Heart left ventricle (tissue), 16 donors: ENCODE data around the gene MYO7B. TPM values are rescaled to one million over a fixed set of nuclear protein-coding genes. Genes with fewer than 3 reads are reported as not detected.

Experiments
- ATAC-seq, 4 donors: fragments of 200-7000 bp; cut with Tn5 transposase; one replicate each; pipeline ENCODE4 v1.9.1; 2020 to 2022; ENCODE audit warnings: moderate library complexity in 4 of 4, mild to moderate bottlenecking in 3 of 4, moderate number of reproducible peaks in 1 of 4
- DNase-seq, 5 donors: peaks; one replicate each; pipeline ENCODE4 v3.0.0-alpha.2; 2020
- H3K27ac ChIP-seq, 12 donors: fragments of 200-600 bp; sonication (generic) in 4 of 12; one replicate each; pipeline versions ENCODE4 v1.5.0 to v1.8.0; 2016 to 2022; ENCODE audit warnings: mild to moderate bottlenecking in 2 of 12
- H3K27me3 ChIP-seq, 9 donors: fragments of 200-600 bp; sonication (generic) in 2 of 9; one replicate each; pipeline versions ENCODE4 v1.5.1 to v1.8.0; 2016 to 2022; ENCODE audit warnings: mild to moderate bottlenecking in 3 of 9
- H3K36me3 ChIP-seq, 9 donors: fragments of 200-600 bp; sonication (generic) in 2 of 9; one replicate each; pipeline versions ENCODE4 v1.5.0 to v1.8.0; 2018 to 2022; ENCODE audit warnings: mild to moderate bottlenecking in 2 of 9
- H3K4me1 ChIP-seq, 12 donors: fragments of 200-600 bp; sonication (generic) in 4 of 12; one replicate each; pipeline versions ENCODE4 v1.5.0 to v1.8.0; 2016 to 2022; ENCODE audit warnings: mild to moderate bottlenecking in 3 of 12
- H3K4me3 ChIP-seq, 12 donors: fragments of 200-600 bp; sonication (generic) in 4 of 12; one replicate each; pipeline versions ENCODE4 v1.5.0 to v1.8.0; 2017 to 2022; ENCODE audit warnings: mild to moderate bottlenecking in 9 of 12, moderate library complexity in 4 of 12
- H3K9me3 ChIP-seq, 12 donors: fragments of 200-600 bp; sonication (generic) in 4 of 12; one replicate each; pipeline versions ENCODE4 v1.5.0 to v1.8.0; 2016 to 2022; ENCODE audit warnings: mild to moderate bottlenecking in 1 of 12
- CTCF ChIP-seq, 12 donors: fragments of 200-600 bp; sonication (generic) in 4 of 12; IDR thresholded peaks; one replicate each; pipeline versions ENCODE4 v1.5.0 to v1.8.0; 2018 to 2022; ENCODE audit warnings: antibody characterized with exemption in 12 of 12, mild to moderate bottlenecking in 5 of 12
- POLR2A ChIP-seq, 2 donors: fragments of 450-650 bp; IDR thresholded peaks; one replicate each; pipeline ENCODE4 v1.6.1; 2017; ENCODE audit warnings: antibody characterized with exemption in 2 of 2, mild to moderate bottlenecking in 2 of 2, moderate library complexity in 2 of 2
- WGBS, 4 donors: extraction: QIAGEN DNeasy Blood & Tissue Kit in 2 of 4; methylation state at CpG; one replicate each; pipeline versions ENCODE4 v1.1.5 to v1.1.7; 2013 to 2018; 5-methylcytosine and 5-hydroxymethylcytosine counted together
- intact Hi-C, 10 donors: fragments of 100-400 bp; cut with DNase I; formaldehyde crosslinking; loops; one replicate each; pipeline versions ENCODE4 v1.11.1 to v1.14.2; 2022
- polyA plus RNA-seq, 2 donors: library from polyadenylated mRNA; stranded (reverse); fragments of 200-250 nt; gene quantifications; one replicate each; pipeline ENCODE4 v1.2.3, GENCODE V29; 2013
- total RNA-seq, 9 donors: library from RNA; depleted of rRNA in 2 of 9; stranded (reverse); fragments of >200 nt in 2 of 9; fragmentation: NEBNext Ultra II Directional in 3 of 9; extraction: Animal tissue kit (Norgen Biotek cat#: 25700) in 3 of 9; gene quantifications; one replicate each; pipeline versions ENCODE4 v1.1.0 to v1.2.4, GENCODE V29; 2016 to 2023
- donor health status: ischemic (EF 13 %, LVEDD 7.1; RV severe dilation, severe dysfunction).
- donor health status: healthy with polysubstance abuse.
- donor health status: DM: no; HTN: yes; CAD: no.
- donor health status: DM: no; HTN: no; CAD: no.
- donor health status: ischemic (EF 25% LVEDD 6.9; RV normal size, moderate dysfunction).
- donor health status: ischemic (EF 25% LVEDD 5.7; RV mildly dilated, moderate dysfunction).
- donor health status: healthy.
- donor health status: DM: yes; HTN: yes; CAD: no.
- donor health status: ischemic (EF 35%, LVEDD 5.7; RV mildly dilated, moderate dysfunction).
- donor health status: nonischemic (EF 11% LVEDD 7.7; RV severe dilation, severe dysfunction).
- donor health status: DM: yes; HTN: yes; CAD: no.
- donor health status: PGD.
- donor health status: ischemic (EF 29% LVEDD 5.4; RV normal size, mild dysfunction).
- donor health status: nonischemic (EF 23%, LVEDD 6.1; RV moderate dilation, normal function).

The MYO7B gene
- total and polyA plus RNA-seq, 11 donors: 0.20 to 2.1 (median 0.90) TPM

- Histone ChIP-seq H3K36me3 (no peaks in the 10 kb centered on the region), H3K27me3 (no peaks in the 10 kb centered on the region), H3K4me1 (peaks cover 0 to 15% (median 10%) of the 10 kb centered on the region in 12 donors), H3K27ac (no peak overlapping the region), H3K4me3 (no peak overlapping the region), H3K9me3 (no peaks in the 10 kb centered on the region)
- DNase-seq: no peak
- TF ChIP-seq CTCF (IDR thresholded peaks at IDR 0.05) (no peak), POLR2A (IDR thresholded peaks at IDR 0.05) (no peak)
- intact Hi-C loops: loop anchor here in 1 of 10 donors (5.0 kb wide), 1 partner anchor 48 kb away; no protein-coding TSS in a partner anchor
- 84 to 87% (median 86%) methylated on average over 23 to 24 of the region's 24 CpGs for WGBS, 4 donors
- ATAC-seq: no peak
Measured at GRCh38 chr2:127580167-127581049, 44.9 kb downstream of the MYO7B start.

DNA sequence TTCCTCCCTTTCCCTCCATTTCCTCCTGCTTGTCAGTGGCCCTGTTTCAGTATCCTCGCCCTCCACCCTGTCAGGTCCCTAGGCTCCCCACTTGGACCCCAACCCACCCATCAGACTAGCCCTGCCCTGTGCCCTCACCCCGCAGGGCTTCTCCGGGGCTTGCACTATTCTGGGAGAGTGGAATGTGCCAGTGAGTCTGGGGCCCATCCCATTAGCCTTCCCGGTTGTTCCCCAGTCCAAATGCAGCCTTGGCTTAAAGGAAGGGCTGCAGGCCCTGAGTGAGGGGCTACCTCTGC, 45.5 kb downstream of the MYO7B start:
- Histone ChIP-seq H3K27me3 (no peaks in the 10 kb centered on the region), H3K36me3 (no peaks in the 10 kb centered on the region), H3K4me3 (no peak overlapping the region), H3K4me1 (peaks cover 0 to 13% (median 9%) of the 10 kb centered on the region in 12 donors), H3K9me3 (no peaks in the 10 kb centered on the region), H3K27ac (no peak overlapping the region)
- TF ChIP-seq POLR2A (IDR thresholded peaks at IDR 0.05): no peak
- ATAC-seq (no peak), DNase-seq (no peak)
- intact Hi-C loops: loop anchor here in 1 of 10 donors (5.0 kb wide), 1 partner anchor 49 kb away; no protein-coding TSS in a partner anchor
- 69 to 84% (median 79%) methylated on average over 4 of the region's 4 CpGs for WGBS, 4 donors

- no peak for TF ChIP-seq CTCF (IDR thresholded peaks at IDR 0.05)
- no peak overlapping the region for H3K27ac ChIP-seq
- DNase-seq (peak in 1 of 5 donors; percentile 9), ATAC-seq (no peak)
- no peaks in the 10 kb centered on the region for H3K36me3 ChIP-seq
- H3K4me1 ChIP-seq: peaks cover 0 to 5% (median 1%) of the 10 kb centered on the region in 12 donors
- H3K4me3 ChIP-seq: no peak overlapping the region
- H3K9me3 ChIP-seq: no peaks in the 10 kb centered on the region
- 92 to 94% (median 92%) methylated on average over 19 to 21 of the region's 21 CpGs for WGBS, 4 donors
- intact Hi-C loops: loop anchor here in 1 of 10 donors (5.0 kb wide), 1 partner anchor 50 kb away; no protein-coding TSS in a partner anchor
- no peaks in the 10 kb centered on the region for H3K27me3 ChIP-seq
Measured at GRCh38 chr2:127581516-127582490, 46.3 kb downstream of the MYO7B start.

- Histone ChIP-seq H3K4me1 (no peaks in the 10 kb centered on the region), H3K9me3 (no peaks in the 10 kb centered on the region), H3K27ac (no peak overlapping the region), H3K36me3 (no peaks in the 10 kb centered on the region), H3K27me3 (no peaks in the 10 kb centered on the region), H3K4me3 (no peak overlapping the region)
- DNase-seq (peak in 2 of 5 donors; percentile 11 to 28), ATAC-seq (peak in 1 of 4 donors; percentile 8)
- TF ChIP-seq POLR2A (IDR thresholded peaks at IDR 0.05) (no peak), CTCF (IDR thresholded peaks at IDR 0.05) (no peak)
- intact Hi-C loops: loop anchor here in 1 of 10 donors (5.0 kb wide), 1 partner anchor 51 kb away; no protein-coding TSS in a partner anchor
- 73 to 87% (median 84%) methylated on average over 14 to 15 of the region's 15 CpGs for WGBS, 4 donors
Measured at GRCh38 chr2:127582863-127583861, 47.7 kb downstream of the MYO7B start.
